Fibroblast of lung (primary cell): ENCODE results near the gene FLNB. TPM values are rescaled to one million over a fixed set of nuclear protein-coding genes. Genes with fewer than 3 reads are reported as not detected.
A peak's percentile ranks its signal among the peaks of the same experiment; 100 is the strongest.

Experiments used
- DNase-seq, 2 donors: peaks; one replicate each; pipeline versions ENCODE4 v3.0.0 to v3.0.0-alpha.2; 2010; ENCODE audit warnings: low read depth in 2 of 2
- H2AFZ ChIP-seq: 2 replicates; pipeline ENCODE4 v1.5.1; 2012; ENCODE audit warnings: low read length, control low read depth, inconsistent platforms
- H3K27ac ChIP-seq: 2 replicates; pipeline ENCODE4 v1.5.1; 2011; ENCODE audit warnings: low read length, control low read depth; ENCODE audit not compliant: insufficient read depth
- H3K27me3 ChIP-seq: 2 replicates; pipeline ENCODE4 v1.5.1; 2011; ENCODE audit warnings: mild to moderate bottlenecking, low read length; ENCODE audit not compliant: control insufficient read depth, insufficient read depth
- H3K36me3 ChIP-seq: 2 replicates; pipeline ENCODE4 v1.5.1; 2011; ENCODE audit warnings: low read length; ENCODE audit not compliant: control insufficient read depth, insufficient read depth
- H3K4me1 ChIP-seq: 2 replicates; pipeline ENCODE4 v1.5.1; 2011; ENCODE audit warnings: low read length; ENCODE audit not compliant: control insufficient read depth, insufficient read depth; ENCODE audit errors: extremely low read depth
- H3K4me2 ChIP-seq: 2 replicates; pipeline ENCODE4 v1.5.1; 2011; ENCODE audit warnings: low read length, control low read depth; ENCODE audit not compliant: insufficient read depth; ENCODE audit errors: extremely low read depth
- H3K4me3 ChIP-seq, 4 experiments: fragments of 200-600 bp in 1 of 4; sonication (generic) in 1 of 4; replicated peaks in 1 of 4; 2 replicates each; pipeline ENCODE4 v1.5.1; 2011 to 2016; ENCODE audit warnings: low read length in 4 of 4, low read depth in 3 of 4, mild to moderate bottlenecking in 3 of 4, control low read depth in 2 of 4, inconsistent platforms in 1 of 4, mixed read lengths in 1 of 4; ENCODE audit not compliant: insufficient read depth in 1 of 4; ENCODE audit errors: control extremely low read depth in 1 of 4
- H3K79me2 ChIP-seq: 2 replicates; pipeline ENCODE4 v1.5.1; 2012; ENCODE audit warnings: mild to moderate bottlenecking, low read length, inconsistent platforms; ENCODE audit not compliant: control insufficient read depth, insufficient read depth
- H3K9ac ChIP-seq: 2 replicates; pipeline ENCODE4 v1.5.1; 2011; ENCODE audit warnings: mild to moderate bottlenecking, low read length, control low read depth; ENCODE audit not compliant: insufficient read depth
- H3K9me3 ChIP-seq: 2 replicates; pipeline ENCODE4 v1.5.1; 2012; ENCODE audit warnings: low read depth, low read length; ENCODE audit not compliant: control insufficient read depth, insufficient read depth
- H4K20me1 ChIP-seq: 2 replicates; pipeline ENCODE4 v1.5.1; 2011; ENCODE audit warnings: low read length; ENCODE audit not compliant: control insufficient read depth, insufficient read depth; ENCODE audit errors: extremely low read depth
- EZH2 ChIP-seq: IDR thresholded peaks from 2 replicates; pipeline ENCODE4 v1.5.1; 2012; ENCODE audit warnings: low read length, control low read depth, mild to moderate bottlenecking; ENCODE audit errors: missing control alignments
- polyA plus RNA-seq, 2 donors: library from polyadenylated mRNA; depleted of rRNA in 1 of 2; stranded (reverse) in 1 of 2; unstranded in 1 of 2; fragments of >200 nt; gene quantifications; 2 replicates each; pipeline ENCODE4 v1.2.1, GENCODE V29; 2011 to 2012; ENCODE audit warnings: missing spikeins in 1 of 2
- total RNA-seq: library from RNA; depleted of rRNA; stranded (reverse); fragments of >200 nt; gene quantifications from 2 replicates; pipeline ENCODE4 v1.2.1, GENCODE V29; 2014
- TF ChIP-seq, protein P1 (sequence below), 2 donors: IDR thresholded peaks in 1 of 2; conservative IDR thresholded peaks in 1 of 2; 1 replicate in 1 of 2; 2 replicates in 1 of 2; pipeline ENCODE4 v1.5.1; 2011 to 2012; ENCODE audit warnings: low read length in 2 of 2, control low read depth in 1 of 2, inconsistent platforms in 1 of 2, low read depth in 1 of 2, mild to moderate bottlenecking in 1 of 2

Gene FLNB
- total and polyA plus RNA-seq, 2 donors (not counting 1 experiment from before 2014, with no cell fraction given): 81.7 to 105 TPM

GRCh38 chr3:58210761-58211460 lies 202.7 kb downstream of the FLNB start, which contains the start of gene DNASE1L3:
DNASE1L3 (minus strand) TSS chr3:58210972; CDS start chr3:58210906, 66 bp downstream.
- H2AFZ ChIP-seq: no peak within 1 kb of the TSS
- no peak within 1 kb of the TSS for H3K4me2 ChIP-seq
- peaks cover 19% of the 10 kb centered on the region for H3K27me3 ChIP-seq
- H4K20me1 ChIP-seq: no peaks in the 10 kb centered on the region
- no peak within 1 kb of the TSS for H3K9ac ChIP-seq
- H3K4me3 ChIP-seq: no peak within 1 kb of the TSS
- H3K4me1 ChIP-seq: peaks cover 2% of the 10 kb centered on the region
- no peak for TF ChIP-seq EZH2
- TF ChIP-seq, protein P1, sequence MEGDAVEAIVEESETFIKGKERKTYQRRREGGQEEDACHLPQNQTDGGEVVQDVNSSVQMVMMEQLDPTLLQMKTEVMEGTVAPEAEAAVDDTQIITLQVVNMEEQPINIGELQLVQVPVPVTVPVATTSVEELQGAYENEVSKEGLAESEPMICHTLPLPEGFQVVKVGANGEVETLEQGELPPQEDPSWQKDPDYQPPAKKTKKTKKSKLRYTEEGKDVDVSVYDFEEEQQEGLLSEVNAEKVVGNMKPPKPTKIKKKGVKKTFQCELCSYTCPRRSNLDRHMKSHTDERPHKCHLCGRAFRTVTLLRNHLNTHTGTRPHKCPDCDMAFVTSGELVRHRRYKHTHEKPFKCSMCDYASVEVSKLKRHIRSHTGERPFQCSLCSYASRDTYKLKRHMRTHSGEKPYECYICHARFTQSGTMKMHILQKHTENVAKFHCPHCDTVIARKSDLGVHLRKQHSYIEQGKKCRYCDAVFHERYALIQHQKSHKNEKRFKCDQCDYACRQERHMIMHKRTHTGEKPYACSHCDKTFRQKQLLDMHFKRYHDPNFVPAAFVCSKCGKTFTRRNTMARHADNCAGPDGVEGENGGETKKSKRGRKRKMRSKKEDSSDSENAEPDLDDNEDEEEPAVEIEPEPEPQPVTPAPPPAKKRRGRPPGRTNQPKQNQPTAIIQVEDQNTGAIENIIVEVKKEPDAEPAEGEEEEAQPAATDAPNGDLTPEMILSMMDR (conservative IDR thresholded peaks at IDR 0.05 in 1 of 2, IDR thresholded peaks at IDR 0.05 in 1 of 2; ENCODE audit: low read depth in 1 of 2, low read length in 2 of 2): no peak
- H3K27ac ChIP-seq: no peak within 1 kb of the TSS
- H3K79me2 ChIP-seq: no peaks in the 10 kb centered on the region
- no peaks in the 10 kb centered on the region for H3K36me3 ChIP-seq
- H3K9me3 ChIP-seq: no peaks in the 10 kb centered on the region
- no peak for DNase-seq

- Histone ChIP-seq H3K4me2 (no peak overlapping the region), H3K36me3 (no peaks in the 10 kb centered on the region), H3K9ac (no peak overlapping the region), H3K79me2 (no peaks in the 10 kb centered on the region), H3K27me3 (peaks cover 15% of the 10 kb centered on the region), H3K4me1 (no peaks in the 10 kb centered on the region), H3K4me3 (no peak overlapping the region), H2AFZ (no peak overlapping the region), H3K27ac (no peak overlapping the region), H4K20me1 (no peaks in the 10 kb centered on the region), H3K9me3 (no peaks in the 10 kb centered on the region)
- TF ChIP-seq EZH2: no peak
- TF ChIP-seq, protein P1 (conservative IDR thresholded peaks at IDR 0.05 in 1 of 2, IDR thresholded peaks at IDR 0.05 in 1 of 2; ENCODE audit: low read depth in 1 of 2, low read length in 2 of 2): no peak
- peak in 1 of 2 donors; percentile 9 for DNase-seq
These were observed 206.5 kb downstream of the FLNB start for GRCh38 chr3:58214484-58215316.

DNA sequence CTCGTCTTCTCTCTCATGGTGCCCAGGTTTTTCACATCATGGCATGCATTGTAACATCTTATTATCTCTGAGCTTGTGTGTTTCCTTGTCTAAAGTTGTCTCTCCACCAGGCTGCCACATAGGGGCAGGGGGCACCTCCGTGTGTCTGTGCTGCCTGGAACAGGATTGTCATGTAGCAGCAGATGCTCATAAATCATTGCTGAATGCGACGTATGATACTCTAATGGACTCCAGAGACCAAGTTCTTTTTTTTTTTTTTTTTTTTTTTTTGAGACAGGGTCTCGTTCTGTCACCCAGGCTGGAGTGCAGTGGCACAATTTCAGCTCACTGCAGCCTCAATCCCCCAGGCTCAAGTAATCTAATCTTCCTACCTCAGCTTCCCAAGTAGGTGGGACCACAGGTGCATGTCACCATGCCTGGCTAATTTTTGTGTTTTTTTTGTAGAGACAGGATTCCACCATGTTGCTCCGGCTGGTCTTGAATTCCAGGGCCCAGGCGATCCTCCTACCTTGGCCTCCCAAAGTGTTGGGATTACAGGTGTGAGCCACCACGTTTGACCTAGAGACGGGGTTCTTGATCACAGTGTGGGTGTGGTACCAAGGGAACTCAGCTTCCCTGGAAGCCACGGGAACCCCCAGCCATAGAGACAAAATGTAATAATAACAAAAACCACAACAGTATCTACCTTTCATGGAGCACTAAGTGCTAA lies 207.2 kb downstream of the FLNB start:
- H3K4me3 ChIP-seq: no peak overlapping the region
- no peaks in the 10 kb centered on the region for H3K4me1 ChIP-seq
- peaks cover 13% of the 10 kb centered on the region for H3K27me3 ChIP-seq
- no peaks in the 10 kb centered on the region for H3K9me3 ChIP-seq
- H4K20me1 ChIP-seq: no peaks in the 10 kb centered on the region
- no peaks in the 10 kb centered on the region for H3K36me3 ChIP-seq
- H3K79me2 ChIP-seq: no peaks in the 10 kb centered on the region
- H2AFZ ChIP-seq: no peak overlapping the region
- no peak for DNase-seq
- H3K27ac ChIP-seq: no peak overlapping the region
- H3K4me2 ChIP-seq: no peak overlapping the region
- H3K9ac ChIP-seq: no peak overlapping the region
- TF ChIP-seq EZH2: no peak
- TF ChIP-seq, protein P1 (conservative IDR thresholded peaks at IDR 0.05 in 1 of 2, IDR thresholded peaks at IDR 0.05 in 1 of 2; ENCODE audit: low read depth in 1 of 2, low read length in 2 of 2): no peak
